ENCODE measurements around the gene CDK4.
A peak's percentile ranks its signal among the peaks of the same experiment; 100 is the strongest.

Gene CDK4

GRCh38 chr12:57757771-57758170, 5.7 kb upstream of the CDK4 start:
- no peak for FAIRE-seq
- no peak for DNase-seq (ENCODE audit: low spot score)

DNA sequence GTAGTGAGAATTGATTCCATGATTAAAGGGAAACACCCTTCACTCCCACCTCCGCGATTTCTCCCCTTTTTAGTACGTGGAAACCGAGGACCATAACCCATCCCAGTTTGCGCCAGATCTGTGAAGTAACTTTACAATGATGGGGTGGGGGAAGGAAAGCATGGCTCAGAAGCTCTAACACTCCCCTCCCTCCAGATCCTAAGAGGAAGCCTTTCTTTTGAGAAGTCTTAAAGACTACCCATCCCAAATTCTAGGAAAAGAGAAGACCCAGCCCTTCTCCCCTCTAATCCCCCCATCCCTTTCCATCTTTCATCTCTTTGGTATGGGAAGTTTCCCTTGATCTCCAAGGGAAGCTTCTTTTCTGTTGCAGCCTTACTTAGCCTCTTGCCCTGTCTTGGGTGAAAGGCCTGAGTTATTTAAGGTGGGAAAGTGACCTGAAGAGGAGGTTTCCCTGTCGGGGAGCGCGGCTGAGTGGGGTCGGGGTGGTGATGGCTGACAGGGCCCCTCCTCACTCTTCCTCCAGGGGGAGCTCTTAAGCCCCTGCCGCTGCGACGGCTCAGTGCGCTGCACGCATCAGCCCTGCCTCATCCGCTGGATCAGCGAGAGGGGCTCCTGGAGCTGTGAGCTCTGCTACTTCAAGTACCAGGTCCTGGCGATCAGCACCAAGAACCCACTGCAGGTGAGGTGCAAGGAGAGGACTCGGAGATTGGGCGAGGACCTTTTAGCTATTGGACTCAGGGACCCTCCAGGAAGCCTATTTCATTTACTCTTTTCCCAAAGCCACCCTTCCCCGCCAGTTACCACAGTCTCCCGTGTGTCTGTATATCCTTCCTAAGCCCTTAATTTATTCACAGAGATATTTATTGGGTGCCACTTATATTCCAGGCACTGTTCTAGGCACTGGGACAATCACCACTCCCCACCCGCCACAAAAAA, 4.6 kb upstream of the CDK4 start:
- DNase-seq (ENCODE audit: low spot score) (no peak), FAIRE-seq (no peak)

GRCh38 chr12:57755454-57756372, 3.6 kb upstream of the CDK4 start:
- DNase-seq (ENCODE audit: low spot score), result no peak
- FAIRE-seq, result no peak

DNA sequence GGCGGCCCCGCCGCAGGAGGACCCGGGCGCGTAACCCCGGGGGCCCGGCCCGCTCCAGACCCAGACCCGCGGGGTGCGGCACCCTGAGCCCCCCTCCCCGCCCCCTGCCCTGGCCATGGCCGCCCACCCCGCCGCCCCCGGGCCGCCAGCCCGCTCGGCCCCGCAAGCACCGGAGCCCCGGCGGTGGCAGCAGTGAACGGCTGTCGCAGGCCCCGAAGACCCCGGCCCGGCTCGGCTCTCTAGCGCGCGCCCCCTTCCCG, 3.0 kb upstream of the CDK4 start:
- no peak for DNase-seq (ENCODE audit: low spot score)
- FAIRE-seq, result no peak

DNA sequence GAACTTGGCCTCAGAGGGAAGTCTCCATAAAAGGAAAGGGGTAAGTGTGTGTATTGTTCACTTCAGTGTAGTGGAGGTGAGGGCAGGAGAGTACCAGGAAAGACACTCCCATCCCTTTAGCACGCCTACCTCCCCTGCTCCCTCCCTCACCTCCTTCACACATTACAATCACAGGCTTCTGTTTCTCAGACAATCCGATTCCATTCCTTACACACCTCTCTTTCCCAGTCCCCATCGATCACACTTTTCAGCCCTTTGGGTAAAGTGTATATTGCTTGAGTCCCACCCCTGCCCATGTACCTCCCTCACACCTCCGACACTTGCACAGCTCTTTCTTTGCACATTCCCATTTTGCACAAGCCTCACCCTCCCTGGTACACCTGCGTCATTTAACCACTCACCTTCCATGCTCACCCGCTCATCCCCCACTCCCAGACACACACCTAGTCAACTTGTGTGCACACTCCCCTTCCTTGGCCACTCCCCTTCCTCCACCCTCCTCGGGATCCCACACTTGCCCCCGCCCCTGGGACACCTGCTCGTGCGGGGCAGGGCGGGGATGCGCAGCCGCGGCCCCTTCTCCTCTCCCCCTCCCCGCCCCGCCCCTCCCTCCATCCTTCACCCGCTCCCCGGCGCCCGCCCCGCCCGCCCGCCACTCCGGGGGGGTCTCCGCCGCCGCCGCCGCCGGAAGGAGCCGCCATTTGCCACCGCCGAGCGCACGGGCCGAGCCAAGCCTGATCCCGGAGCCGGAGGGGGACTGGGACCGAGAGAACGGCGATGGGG, 2.5 kb upstream of the CDK4 start, which contains the start of gene MARCHF9:
MARCHF9 (plus strand) TSS at position 693 of the 783 bp plus-strand sequence. CDS start 426 bp downstream, outside the sequence.
- FAIRE-seq (no peak), DNase-seq (ENCODE audit: low spot score) (no peak)

- no peak for FAIRE-seq
- DNase-seq (ENCODE audit: low spot score), result no peak
Observed at GRCh38 chr12:57753756-57754337, 1.7 kb upstream of the CDK4 start.

DNA sequence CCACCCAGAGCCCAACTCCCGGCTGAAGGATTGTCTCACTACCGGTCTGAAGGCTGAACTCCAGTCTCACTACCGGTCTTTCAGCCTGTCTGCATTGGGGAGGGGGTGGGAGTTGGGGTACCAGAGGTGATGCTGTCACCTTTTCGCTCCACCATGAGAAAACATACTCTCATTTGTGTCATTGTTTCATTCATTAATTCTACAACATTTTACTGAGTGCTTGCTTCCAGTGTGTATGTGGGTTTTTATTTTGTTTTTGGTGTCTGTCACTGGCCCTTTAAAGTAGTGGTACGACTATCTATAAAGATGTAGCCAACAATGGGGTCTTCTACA, 524 bp upstream of the CDK4 start:
- DNase-seq (ENCODE audit: low spot score), result no peak
- no peak for FAIRE-seq

DNA sequence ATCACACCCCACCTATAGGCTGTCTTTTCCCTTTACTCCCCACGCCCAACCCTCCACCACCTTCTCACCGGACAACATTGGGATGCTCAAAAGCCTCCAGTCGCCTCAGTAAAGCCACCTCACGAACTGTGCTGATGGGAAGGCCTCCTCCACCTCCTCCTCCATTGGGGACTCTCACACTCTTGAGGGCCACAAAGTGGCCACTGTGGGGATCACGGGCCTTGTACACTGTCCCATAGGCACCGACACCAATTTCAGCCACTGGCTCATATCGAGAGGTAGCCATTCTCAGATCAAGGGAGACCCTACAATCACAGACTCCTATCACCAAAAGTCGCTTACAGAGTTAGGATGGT, 700 bp downstream of the CDK4 start:
- FAIRE-seq (no peak), DNase-seq (ENCODE audit: low spot score) (no peak)

GRCh38 chr12:57750561-57751431, 1.3 kb downstream of the CDK4 start:
- DNase-seq (ENCODE audit: low spot score) (no peak), FAIRE-seq (no peak)

DNA sequence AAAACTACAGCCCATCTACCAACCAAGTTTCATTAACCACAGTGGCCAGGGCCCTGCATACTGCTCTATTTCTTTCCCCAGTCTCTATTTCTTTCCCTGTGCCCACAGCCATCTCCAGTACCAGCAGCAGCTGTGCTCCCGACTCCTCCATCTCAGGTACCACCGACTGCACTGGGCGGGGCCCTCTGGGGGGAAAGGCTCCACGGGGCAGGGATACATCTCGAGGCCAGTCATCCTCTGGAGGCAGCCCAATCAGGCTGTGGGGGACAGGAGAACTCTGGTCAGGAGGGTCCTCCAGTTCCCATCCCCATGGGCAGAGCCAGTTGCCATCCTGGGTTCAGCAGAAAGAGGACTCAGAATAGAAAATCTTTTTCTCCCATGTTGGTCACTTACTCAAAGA, 3.0 kb downstream of the CDK4 start:
- FAIRE-seq (no peak), DNase-seq (ENCODE audit: low spot score) (no peak)

DNA sequence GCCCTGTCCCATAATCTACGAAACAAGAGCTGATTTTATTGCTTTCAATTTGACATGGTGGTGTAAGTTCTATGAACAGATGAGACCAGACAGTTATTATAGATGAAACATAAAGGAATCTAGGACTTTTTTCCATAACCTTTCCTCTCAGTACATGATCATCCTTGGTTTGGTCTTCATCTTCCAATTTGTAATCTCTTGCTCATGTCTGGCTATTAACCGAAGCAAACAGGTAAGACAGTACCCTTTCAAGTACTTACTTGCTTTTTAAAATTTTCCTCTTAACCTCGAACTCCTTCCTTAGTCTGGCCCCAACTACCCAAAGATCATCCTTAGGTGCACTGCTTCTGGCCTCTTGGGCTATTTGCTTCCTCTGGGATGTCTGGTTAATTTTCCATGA, 6.1 kb downstream of the CDK4 start:
- FAIRE-seq (no peak), DNase-seq (ENCODE audit: low spot score) (no peak)

DNA sequence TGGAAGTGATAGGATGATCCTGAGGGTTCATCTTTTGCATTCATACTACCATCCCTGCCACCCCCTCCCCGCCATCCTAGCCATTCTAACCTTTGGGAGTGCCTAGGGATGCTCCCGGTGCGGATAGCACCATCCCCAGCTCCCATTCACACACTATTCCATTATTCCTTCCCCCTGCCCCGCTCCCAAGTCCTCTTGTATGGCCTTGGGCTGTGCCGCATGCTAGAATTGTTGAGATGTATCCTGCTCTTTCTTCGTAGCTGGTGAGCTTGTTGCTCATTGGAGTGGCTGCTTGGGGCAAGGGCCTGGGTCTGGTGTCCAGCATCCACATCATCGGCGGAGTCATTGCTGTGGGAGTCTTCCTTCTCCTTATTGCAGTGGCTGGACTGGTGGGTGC, 6.6 kb downstream of the CDK4 start:
- DNase-seq (ENCODE audit: low spot score), result no peak
- FAIRE-seq, result no peak

DNA sequence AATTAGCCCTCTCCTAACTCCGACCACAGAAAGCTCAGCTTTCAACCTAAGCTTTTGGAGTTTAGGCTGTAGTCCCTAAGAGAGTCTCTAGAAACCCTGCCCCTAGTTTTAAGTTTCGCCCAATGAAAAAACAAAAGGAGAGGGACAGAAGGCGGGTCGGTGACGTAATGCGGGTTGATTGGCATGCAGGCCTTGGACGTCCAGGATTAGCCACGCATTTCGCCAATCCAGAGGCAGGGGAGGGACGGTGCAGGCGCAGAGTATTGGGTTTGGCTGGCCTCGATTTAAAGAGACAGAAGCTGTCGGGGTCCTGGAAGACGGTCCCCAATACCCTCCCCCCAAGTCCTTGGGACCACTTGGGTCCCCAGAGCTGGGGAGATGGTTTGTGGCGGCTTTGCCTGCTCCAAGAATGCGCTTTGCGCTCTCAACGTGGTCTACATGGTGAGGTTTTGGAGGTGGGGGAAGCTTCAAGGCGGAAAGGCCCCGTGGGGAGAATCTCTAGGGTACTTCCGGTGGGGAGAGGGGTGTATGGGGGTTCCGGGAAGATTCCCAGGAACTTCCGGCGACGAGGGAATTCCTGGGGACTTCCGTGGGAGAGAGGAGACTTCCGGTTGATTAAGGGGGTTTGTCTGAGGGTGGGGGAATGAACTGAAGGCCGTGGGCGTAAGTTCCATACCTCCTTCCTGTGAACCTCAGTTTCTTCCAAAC, 7.2 kb downstream of the CDK4 start, which contains the start of gene TSPAN31:
TSPAN31 (plus strand) TSS at position 263 of the 708 bp plus-strand sequence; CDS start at position 379, 116 bp downstream.
- FAIRE-seq, result peak; percentile 84
- peak; percentile 88 for DNase-seq (ENCODE audit: low spot score)

- no peak for DNase-seq (ENCODE audit: low spot score)
- FAIRE-seq, result no peak
Observed at GRCh38 chr12:57744194-57744776, 7.8 kb downstream of the CDK4 start.

GRCh38 chr12:57743769-57744168, 8.3 kb downstream of the CDK4 start:
- FAIRE-seq (no peak), DNase-seq (ENCODE audit: low spot score) (no peak)

- no peak for FAIRE-seq
- DNase-seq (ENCODE audit: low spot score), result no peak
Observed at GRCh38 chr12:57741844-57742738, 10.0 kb downstream of the CDK4 start.

- FAIRE-seq (no peak), DNase-seq (ENCODE audit: low spot score) (no peak)
Observed at GRCh38 chr12:57741413-57741789, 10.7 kb downstream of the CDK4 start.

DNA sequence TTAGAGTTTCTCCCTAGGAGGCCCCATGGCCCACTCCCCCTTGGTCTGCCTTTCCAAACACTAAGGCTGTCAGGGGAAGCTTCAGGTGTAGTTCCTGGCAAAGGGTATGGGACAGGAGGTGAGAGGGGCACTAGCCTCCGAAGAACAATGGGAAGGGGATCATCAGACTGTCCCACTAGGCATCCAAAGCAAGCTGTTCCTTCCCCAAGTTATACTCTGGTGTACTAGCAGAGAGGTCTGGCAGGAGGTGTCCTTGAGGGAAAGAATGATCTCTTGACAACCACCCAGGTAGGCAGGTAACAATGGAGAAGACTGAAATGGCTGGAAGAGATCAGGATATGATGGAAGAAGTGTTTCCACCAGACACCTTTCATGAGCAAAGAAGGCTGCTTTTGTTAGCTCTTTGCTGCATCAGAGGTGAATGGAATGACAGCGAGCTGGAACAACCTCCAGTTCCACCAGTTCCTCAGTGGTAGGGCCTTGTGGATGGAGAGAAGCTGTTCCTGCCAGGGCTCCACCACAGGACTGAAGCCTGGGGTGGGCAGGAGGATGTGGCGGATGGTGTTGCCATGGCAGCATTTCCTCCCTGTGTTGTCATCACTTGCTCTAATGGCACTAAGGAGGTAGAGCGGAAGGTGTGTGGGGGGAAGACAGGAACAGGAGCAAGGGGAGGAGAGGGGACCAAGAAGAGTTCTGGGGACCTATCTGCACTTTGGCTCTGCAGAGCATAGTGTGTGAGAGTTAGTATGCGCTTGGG, 11.3 kb downstream of the CDK4 start:
- DNase-seq (ENCODE audit: low spot score) (no peak), FAIRE-seq (no peak)

Data from RCC 7860 (cell line).